K562 treated with DMSO at 1 percent for 48 hours (cell line): ENCODE measurements around the gene KIR2DL1. TPM values are rescaled to one million over a fixed set of nuclear protein-coding genes. Genes with fewer than 3 reads are reported as not detected.

Source experiments
- total RNA-seq: library from RNA; unstranded; fragments of 300-600 nt; gene quantifications from 2 replicates; pipeline ENCODE4 v1.2.3, GENCODE V29; 2022; ENCODE audit warnings: low replicate concordance; ENCODE audit errors: extremely low read depth

KIR2DL1 gene
- total RNA-seq: not detected in 2 replicates

DNA sequence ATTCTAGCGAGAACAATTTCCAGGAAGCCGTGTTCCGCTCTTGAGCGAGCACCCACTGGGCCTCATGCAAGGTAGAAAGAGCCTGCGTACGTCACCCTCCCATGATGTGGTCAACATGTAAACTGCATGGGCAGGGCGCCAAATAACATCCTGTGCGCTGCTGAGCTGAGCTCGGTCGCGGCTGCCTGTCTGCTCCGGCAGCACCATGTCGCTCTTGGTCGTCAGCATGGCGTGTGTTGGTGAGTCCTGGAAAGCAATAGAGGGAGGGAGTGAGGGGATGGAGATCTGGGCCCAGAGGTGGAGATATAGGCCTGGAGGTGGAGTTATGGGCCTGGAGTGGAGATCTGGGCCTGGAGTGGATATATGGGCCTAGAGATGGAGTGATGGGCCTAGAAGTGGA lies at the start of gene KIR2DL1:
Gene KIR2DL1, plus strand, starts transcription at position 148 of the 400 bp plus-strand sequence. Its CDS starts 58 bp downstream, at position 206.

DNA sequence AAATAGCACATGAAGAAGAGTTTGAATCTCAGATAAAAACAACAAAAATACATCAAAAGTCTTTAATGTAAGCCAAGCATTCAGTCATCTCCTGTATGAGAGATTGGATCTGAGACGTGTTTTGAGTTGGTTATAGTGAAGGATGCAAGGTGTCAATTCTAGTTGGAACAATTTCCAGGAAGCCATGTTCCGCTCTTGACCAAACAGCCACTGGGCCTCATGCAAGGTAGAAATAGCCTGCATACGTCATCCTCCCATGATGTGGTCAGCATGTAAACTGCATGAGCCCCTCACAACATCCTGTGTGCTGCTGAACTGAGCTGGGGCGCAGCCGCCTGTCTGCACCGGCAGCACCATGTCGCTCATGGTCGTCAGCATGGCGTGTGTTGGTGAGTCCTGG lies 45.5 kb upstream of the KIR2DL1 start, which contains the start of gene KIR3DL3:
Gene KIR3DL3, plus strand, starts transcription at position 301 of the 400 bp plus-strand sequence. Its CDS starts 55 bp downstream, at position 356.

DNA sequence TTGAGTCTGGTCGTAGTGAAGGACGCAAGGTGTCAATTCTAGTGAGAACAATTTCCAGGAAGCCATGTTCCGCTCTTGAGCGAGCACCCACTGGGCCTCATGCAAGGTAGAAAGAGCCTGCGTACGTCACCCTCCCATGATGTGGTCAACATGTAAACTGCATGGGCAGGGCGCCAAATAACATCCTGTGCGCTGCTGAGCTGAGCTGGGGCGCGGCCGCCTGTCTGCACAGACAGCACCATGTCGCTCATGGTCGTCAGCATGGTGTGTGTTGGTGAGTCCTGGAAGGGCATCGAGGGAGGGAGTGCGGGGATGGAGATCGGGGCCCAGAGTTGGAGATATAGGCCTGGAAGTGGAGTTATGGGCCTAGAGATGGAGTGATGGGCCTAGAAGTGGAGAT lies 31.3 kb upstream of the KIR2DL1 start, which contains the start of gene KIR2DL3:
Gene KIR2DL3, plus strand, starts transcription at position 208 of the 400 bp plus-strand sequence. Its CDS starts 33 bp downstream, at position 241.

DNA sequence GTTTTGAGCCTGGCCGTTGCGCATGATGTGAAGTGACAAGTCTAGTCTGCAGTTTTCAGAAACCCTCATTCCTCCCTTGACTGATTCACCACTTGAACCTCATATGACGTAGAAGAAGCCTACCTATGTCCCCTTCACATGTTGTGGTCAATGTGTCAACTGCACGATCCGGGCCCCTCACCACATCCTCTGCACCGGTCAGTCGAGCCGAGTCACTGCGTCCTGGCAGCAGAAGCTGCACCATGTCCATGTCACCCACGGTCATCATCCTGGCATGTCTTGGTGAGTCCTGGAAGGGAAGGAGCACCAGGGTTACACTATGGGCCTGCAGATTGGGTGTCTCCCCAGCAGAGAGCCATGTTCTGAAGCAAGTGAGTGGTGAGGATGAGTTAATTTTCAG lies 33.8 kb downstream of the KIR2DL1 start, which contains the start of gene KIR2DL4:
Gene KIR2DL4, plus strand, starts transcription at position 201 of the 400 bp plus-strand sequence. Its CDS starts 42 bp downstream, at position 243.

DNA sequence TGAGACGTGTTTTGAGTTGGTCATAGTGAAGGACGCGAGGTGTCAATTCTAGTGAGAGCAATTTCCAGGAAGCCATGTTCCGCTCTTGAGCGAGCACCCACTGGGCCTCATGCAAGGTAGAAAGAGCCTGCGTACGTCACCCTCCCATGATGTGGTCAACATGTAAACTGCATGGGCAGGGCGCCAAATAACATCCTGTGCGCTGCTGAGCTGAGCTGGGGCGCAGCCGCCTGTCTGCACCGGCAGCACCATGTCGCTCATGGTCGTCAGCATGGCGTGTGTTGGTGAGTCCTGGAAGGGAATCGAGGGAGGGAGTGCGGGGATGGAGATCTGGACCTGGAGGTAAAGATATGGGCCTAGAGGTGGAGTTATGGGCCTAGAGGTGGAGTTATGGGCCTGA lies 46.7 kb downstream of the KIR2DL1 start, which contains the start of gene KIR3DL1:
Gene KIR3DL1, plus strand, starts transcription at position 218 of the 400 bp plus-strand sequence.

DNA sequence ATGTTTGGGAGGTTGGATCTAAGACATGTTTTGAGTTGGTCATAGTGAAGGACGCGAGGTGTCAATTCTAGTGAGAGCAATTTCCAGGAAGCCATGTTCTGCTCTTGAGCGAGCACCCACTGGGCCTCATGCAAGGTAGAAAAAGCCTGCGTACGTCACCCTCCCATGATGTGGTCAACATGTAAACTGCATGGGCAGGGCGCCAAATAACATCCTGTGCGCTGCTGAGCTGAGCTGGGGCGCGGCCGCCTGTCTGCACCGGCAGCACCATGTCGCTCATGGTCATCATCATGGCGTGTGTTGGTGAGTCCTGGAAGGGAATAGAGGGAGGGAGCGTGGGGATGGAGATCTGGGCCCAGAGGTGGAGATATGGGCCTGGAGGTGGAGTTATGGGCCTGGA lies 62.9 kb downstream of the KIR2DL1 start, which contains the start of gene KIR2DS4:
Gene KIR2DS4, plus strand, starts transcription at position 181 of the 400 bp plus-strand sequence.

Other genes starting within 250 kb of the KIR2DL1 start
- gene LILRA2, start 196.0 kb upstream of the KIR2DL1 start, total RNA-seq: not detected in 2 replicates
- not detected in 2 replicates for gene LILRA1, start 176.2 kb upstream of the KIR2DL1 start, total RNA-seq
- gene LILRB1, start 139.3 kb upstream of the KIR2DL1 start, total RNA-seq: not detected in 2 replicates
- gene LILRB4, start 106.8 kb upstream of the KIR2DL1 start, total RNA-seq: not detected in 2 replicates
- not detected in 2 replicates for gene KIR3DL3, start 45.4 kb upstream of the KIR2DL1 start, total RNA-seq
- gene KIR2DL3, start 31.3 kb upstream of the KIR2DL1 start, total RNA-seq: not detected in 2 replicates
- not detected in 2 replicates for gene KIR2DL4, start 33.8 kb downstream of the KIR2DL1 start, total RNA-seq
- not detected in 2 replicates for gene KIR3DL1, start 46.7 kb downstream of the KIR2DL1 start, total RNA-seq
- gene KIR2DS4, start 62.9 kb downstream of the KIR2DL1 start, total RNA-seq: not detected in 2 replicates
- not detected in 2 replicates for gene KIR3DL2, start 80.7 kb downstream of the KIR2DL1 start, total RNA-seq
- gene FCAR, start 104.4 kb downstream of the KIR2DL1 start, total RNA-seq: not detected in 2 replicates
- gene NCR1, start 136.4 kb downstream of the KIR2DL1 start, total RNA-seq: not detected in 2 replicates
- not detected in 2 replicates for gene NLRP7, start 177.7 kb downstream of the KIR2DL1 start, total RNA-seq
- gene NLRP2, start 196.6 kb downstream of the KIR2DL1 start, total RNA-seq: not detected in 2 replicates